COR-L47 (cell line): ENCODE results near the gene CREB3L2.
A peak's percentile ranks its signal among the peaks of the same experiment; 100 is the strongest.

Source experiments
- DNase-seq: peaks from one replicate; lab custom pipeline; 2025; lab: John Stamatoyannopoulos, UW

Gene CREB3L2

GRCh38 chr7:137951700-137952425, 50.0 kb downstream of the CREB3L2 start:
- DNase-seq: no peak

- DNase-seq: no peak
Observed at GRCh38 chr7:137950967-137951366, 50.9 kb downstream of the CREB3L2 start.

- no peak for DNase-seq
Observed at GRCh38 chr7:137950263-137950621, 51.6 kb downstream of the CREB3L2 start.

- DNase-seq: no peak
Observed at GRCh38 chr7:137949416-137950262, 52.2 kb downstream of the CREB3L2 start.

GRCh38 chr7:137948845-137949330, 53.0 kb downstream of the CREB3L2 start:
- DNase-seq: no peak

- no peak for DNase-seq
Observed at GRCh38 chr7:137948083-137948844, 53.6 kb downstream of the CREB3L2 start.

- DNase-seq: no peak
Observed at GRCh38 chr7:137947046-137947445, 54.8 kb downstream of the CREB3L2 start.

- no peak for DNase-seq
Observed at GRCh38 chr7:137946011-137946410, 55.9 kb downstream of the CREB3L2 start.

GRCh38 chr7:137944168-137944567, 57.7 kb downstream of the CREB3L2 start:
- DNase-seq: peak; percentile 5

- no peak for DNase-seq
Observed at GRCh38 chr7:137943132-137943551, 58.7 kb downstream of the CREB3L2 start.

GRCh38 chr7:137942484-137943115, 59.3 kb downstream of the CREB3L2 start:
- no peak for DNase-seq

GRCh38 chr7:137940656-137941518, 61.0 kb downstream of the CREB3L2 start:
- DNase-seq: no peak

GRCh38 chr7:137940218-137940617, 61.7 kb downstream of the CREB3L2 start:
- DNase-seq: no peak

GRCh38 chr7:137937202-137937560, 64.7 kb downstream of the CREB3L2 start:
- DNase-seq: no peak

GRCh38 chr7:137936509-137937201, 65.2 kb downstream of the CREB3L2 start:
- no peak for DNase-seq

GRCh38 chr7:137935884-137936508, 65.9 kb downstream of the CREB3L2 start:
- no peak for DNase-seq

- no peak for DNase-seq
Observed at GRCh38 chr7:137934941-137935883, 66.7 kb downstream of the CREB3L2 start.

GRCh38 chr7:137934176-137934826, 67.6 kb downstream of the CREB3L2 start:
- DNase-seq: no peak
